ENCODE results near the gene MED28.
"Not testable (repeated sequence)": the region's sequence is repeated elsewhere in the genome, so short reads cannot be mapped to it uniquely, and the experiment has no call there.

The MED28 gene

GRCh38 chr4:17614416-17615299 is at the start of gene MED28:
TSS of gene MED28 (plus strand) at chr4:17614641. CDS start at chr4:17614655, 14 bp downstream.
- DNase-seq (ENCODE audit: low read depth) = peak; percentile 92

DNA sequence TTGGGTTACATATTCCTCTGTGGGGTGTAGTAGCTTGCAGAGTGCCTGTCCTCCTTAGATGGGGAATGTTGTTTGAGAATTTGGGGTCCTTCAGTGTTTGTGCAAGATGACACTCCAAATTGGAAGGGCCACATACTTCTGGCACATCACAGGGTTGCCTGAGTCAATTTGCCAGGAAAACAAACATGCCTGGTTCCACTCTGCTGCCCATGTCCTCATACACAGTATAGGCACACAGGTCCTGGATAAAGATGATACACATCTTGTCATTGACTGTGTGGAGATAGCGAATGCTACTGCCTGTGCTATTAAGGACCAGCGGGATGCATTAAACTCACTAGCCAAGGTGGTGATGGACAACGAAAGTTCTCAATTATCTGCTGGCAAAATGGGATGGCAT is 48.6 kb upstream of the MED28 start:
- no peak for DNase-seq (ENCODE audit: low read depth)

GRCh38 chr4:17567271-17567670 is 47.2 kb upstream of the MED28 start:
- DNase-seq (ENCODE audit: low read depth) = no peak

DNA sequence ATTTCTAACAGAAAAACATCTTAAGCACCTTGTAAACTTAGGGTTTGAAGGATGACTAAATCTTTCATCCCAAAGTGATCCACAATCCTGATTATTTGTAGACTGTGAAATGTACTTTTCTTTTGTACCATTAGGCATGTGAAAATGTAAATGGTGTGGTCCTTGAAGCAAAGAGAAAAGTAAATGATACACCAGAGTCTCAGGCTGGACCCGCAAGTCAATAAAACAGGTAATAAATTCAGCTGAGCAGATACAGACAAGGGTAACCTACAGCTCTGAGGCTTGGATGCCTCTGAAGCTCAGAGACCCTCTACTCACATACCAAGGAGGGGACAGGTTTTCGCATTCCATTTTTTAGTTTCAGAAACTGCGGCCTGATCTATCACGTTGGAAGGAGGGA is 40.2 kb upstream of the MED28 start:
- no peak for DNase-seq (ENCODE audit: low read depth)

GRCh38 chr4:17575177-17575576 is 39.3 kb upstream of the MED28 start:
- DNase-seq (ENCODE audit: low read depth) = not testable (repeated sequence)

- DNase-seq (ENCODE audit: low read depth) = peak; percentile 99
These were observed 37.3 kb upstream of the MED28 start, which contains the start of gene LAP3 for GRCh38 chr4:17576932-17577664. TSS of gene LAP3 (plus strand) at chr4:17577198. CDS start at chr4:17577466, 268 bp downstream.

GRCh38 chr4:17577665-17578481 is 36.6 kb upstream of the MED28 start:
- peak; percentile 29 for DNase-seq (ENCODE audit: low read depth)

DNA sequence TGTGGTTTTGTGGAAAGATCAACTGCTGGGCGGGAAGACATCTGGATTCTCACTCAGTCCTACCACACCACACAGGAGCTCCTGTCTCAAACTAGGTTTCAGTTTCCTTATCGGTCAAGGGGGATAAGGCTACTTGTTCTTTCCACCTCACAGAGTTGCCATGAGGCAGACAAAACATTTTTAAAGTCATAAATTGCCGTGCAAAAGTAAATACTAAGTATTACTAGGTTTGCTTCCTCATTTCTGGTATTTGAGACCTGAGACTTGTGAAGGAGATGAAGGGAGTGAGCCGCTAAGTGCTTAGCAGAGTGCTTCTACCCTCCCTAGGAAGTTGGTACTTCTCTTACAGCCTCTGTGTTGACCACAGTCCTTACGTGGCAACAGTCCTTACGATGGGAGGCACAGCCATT is 36.0 kb upstream of the MED28 start:
- DNase-seq (ENCODE audit: low read depth) = no peak

- DNase-seq (ENCODE audit: low read depth) = no peak
These were observed 33.5 kb upstream of the MED28 start for GRCh38 chr4:17580969-17581368.

- DNase-seq (ENCODE audit: low read depth) = no peak
These were observed 31.2 kb upstream of the MED28 start for GRCh38 chr4:17583276-17583675.

GRCh38 chr4:17583941-17584340 is 30.5 kb upstream of the MED28 start:
- no peak for DNase-seq (ENCODE audit: low read depth)

DNA sequence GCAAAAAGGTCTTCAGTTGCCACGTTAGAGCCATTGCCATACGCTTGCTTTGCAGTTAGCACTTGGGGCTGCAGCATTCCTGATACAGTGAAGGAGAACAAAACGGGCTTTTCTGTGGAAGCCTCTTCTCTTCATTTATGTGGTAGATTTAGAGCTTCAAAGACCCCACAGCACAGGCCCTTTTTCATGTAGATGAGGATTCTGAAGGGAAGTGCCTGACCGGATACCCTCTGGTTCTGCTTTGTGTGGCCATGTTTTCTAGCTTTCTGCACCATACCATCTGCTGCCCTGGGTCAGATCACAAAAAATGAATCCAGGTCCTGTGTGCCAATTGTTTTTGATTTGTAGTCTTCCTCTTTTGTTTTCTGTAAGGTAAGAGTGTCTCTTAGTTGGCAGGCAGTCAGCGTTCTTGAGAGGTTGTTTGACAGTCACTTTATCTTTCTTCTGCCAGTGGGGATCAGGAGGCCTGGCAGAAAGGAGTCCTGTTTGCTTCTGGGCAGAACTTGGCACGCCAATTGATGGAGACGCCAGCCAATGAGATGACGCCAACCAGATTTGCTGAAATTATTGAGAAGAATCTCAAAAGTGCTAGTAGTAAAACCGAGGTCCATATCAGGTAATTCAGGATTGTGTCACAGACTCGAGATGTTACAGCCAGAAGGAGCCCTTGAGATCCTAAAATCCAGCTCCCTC is 29.8 kb upstream of the MED28 start:
- DNase-seq (ENCODE audit: low read depth) = no peak

DNA sequence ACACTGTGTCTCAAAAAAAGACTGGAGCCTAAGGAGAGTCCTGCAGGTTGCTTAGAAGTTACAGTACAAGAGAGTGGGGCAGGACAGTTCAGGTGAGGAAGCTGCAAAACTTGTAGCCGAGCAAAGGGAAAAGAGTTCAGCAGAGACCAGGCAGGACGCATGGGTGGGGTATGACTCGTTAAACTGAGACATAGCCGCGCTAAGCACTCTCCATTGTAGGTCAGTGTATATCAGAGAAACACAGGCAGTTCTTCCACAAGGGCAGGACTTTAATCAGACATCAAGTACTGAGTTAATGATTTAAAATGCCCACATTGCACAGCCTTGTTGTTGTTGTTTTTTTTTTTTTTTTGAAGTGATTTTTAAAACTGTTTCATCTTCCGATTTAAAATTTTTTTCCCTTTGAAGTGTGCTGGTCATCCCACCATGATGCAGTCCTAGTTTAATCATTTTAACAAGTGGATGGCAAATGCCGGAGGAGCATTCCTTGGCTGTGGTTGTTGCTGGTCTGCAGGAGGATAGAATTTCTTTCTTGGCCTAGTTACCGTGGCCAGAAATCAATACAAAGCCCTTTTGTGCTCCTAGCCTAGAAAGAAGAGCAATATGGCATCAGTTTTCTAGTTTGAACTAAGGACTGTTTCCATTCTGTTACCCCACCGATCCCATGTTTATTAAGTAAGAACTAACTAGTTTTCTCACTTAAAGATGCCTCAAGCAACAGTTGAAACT is 27.2 kb upstream of the MED28 start:
- no peak for DNase-seq (ENCODE audit: low read depth)

DNA sequence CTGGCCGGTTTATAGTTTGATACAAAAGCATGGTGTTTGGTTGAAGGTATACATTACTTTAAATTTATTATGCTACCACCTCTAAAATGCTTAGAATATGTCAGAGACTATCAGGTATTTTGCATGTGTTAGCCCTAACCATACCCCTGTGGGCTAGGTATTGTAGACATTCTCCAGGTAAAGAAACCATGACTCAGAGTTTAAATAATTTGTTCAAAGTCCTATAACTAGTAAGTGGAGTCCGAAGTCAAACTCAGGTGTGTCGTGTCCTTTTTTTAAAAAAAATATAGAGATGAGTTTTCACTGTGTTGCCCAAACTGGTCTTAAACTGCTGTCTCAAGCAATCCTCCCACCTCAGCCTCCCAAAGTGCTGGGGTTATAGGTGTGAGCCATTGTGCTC is 25.1 kb upstream of the MED28 start:
- no peak for DNase-seq (ENCODE audit: low read depth)

GRCh38 chr4:17595471-17596005 is 18.9 kb upstream of the MED28 start:
- DNase-seq (ENCODE audit: low read depth) = no peak

- no peak for DNase-seq (ENCODE audit: low read depth)
These were observed 16.9 kb upstream of the MED28 start for GRCh38 chr4:17597517-17597916.

- no peak for DNase-seq (ENCODE audit: low read depth)
These were observed 14.6 kb upstream of the MED28 start for GRCh38 chr4:17599826-17600225.

DNA sequence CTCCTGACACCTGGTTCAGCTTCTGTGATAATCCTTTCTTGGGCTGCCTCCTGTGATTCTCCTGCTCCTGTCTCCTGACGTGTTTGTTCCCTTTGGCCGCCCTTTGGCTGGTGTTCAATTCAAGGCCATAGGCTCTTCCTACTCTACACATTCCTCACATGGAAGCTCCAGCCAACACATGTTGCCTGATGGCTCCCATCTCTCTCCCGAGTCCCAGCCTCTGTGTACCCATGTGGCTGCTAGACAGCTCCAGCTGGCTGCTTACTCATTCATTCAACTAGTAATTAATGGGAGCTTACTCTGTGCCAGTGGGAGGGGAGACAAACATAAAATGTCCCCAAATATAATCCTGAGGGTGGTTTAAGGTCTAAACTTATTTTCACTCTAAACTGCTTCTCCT is 9.2 kb upstream of the MED28 start:
- no peak for DNase-seq (ENCODE audit: low read depth)

- DNase-seq (ENCODE audit: low read depth) = no peak
These were observed 553 bp upstream of the MED28 start for GRCh38 chr4:17613761-17614415.

DNA sequence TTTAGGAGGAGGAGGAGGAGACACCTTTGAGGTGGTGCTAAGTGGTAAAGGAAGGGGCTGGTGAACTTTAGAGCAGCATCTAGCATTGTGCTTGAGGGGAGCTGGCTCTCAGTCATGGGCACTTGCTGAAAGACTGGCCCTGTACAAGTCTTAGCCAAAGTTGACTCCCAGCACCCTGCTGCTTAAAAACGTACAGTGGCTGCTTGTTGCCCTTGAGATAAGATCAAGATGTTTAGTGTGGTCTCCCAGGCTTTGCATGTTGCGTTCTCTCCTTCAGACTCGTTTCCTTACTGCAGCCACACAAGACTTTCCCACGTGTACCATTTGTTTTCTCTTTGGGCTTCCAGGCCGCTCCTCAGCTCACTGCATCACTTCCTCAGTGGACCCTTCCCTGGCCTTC is 1.8 kb downstream of the MED28 start:
- no peak for DNase-seq (ENCODE audit: low read depth)

Data from activated T-helper 9 cell treated with anti-CD3 and anti-CD28 coated beads, Interleukin-2, amount 50 U/mL, for 16 hours (primary cell).